Activated T-helper 17 cell treated with anti-CD3 and anti-CD28 coated beads, Interleukin-2, amount 50 U/mL, for 72 hours (primary cell): ENCODE results near the gene FAM83F. TPM values are rescaled to one million over a fixed set of nuclear protein-coding genes. Genes with fewer than 3 reads are reported as not detected.

Experiments used
- ATAC-seq: fragments of 150-1000 bp; cut with Tn5 transposase; replicated peaks from 2 replicates; pipeline ENCODE4 v1.10.0; 2021; ENCODE audit warnings: mild to moderate bottlenecking, moderate library complexity
- H3K27ac Mint-ChIP-seq: one replicate; pipeline ENCODE4 v1.8.0; 2022; ENCODE audit warnings: mixed read lengths
- H3K27me3 Mint-ChIP-seq: one replicate; pipeline ENCODE4 v1.8.0; 2022; ENCODE audit warnings: mixed read lengths
- H3K36me3 Mint-ChIP-seq: one replicate; pipeline ENCODE4 v1.8.0; 2022; ENCODE audit warnings: low read depth, mild to moderate bottlenecking, mixed read lengths
- H3K4me1 Mint-ChIP-seq: one replicate; pipeline ENCODE4 v1.8.0; 2022; ENCODE audit warnings: mixed read lengths
- H3K4me3 Mint-ChIP-seq: one replicate; pipeline ENCODE4 v1.8.0; 2022; ENCODE audit warnings: mild to moderate bottlenecking, mixed read lengths
- H3K9me3 Mint-ChIP-seq: one replicate; pipeline ENCODE4 v1.8.0; 2022; ENCODE audit warnings: mixed read lengths
- total RNA-seq, 2 donors: library from RNA; stranded (reverse); gene quantifications; one replicate each; pipeline ENCODE4 v1.2.3, GENCODE V29; 2022

The FAM83F gene
- total RNA-seq, 2 donors from 2014 or later = 0.37 to 1.3 TPM

- no peaks in the 10 kb centered on the region for H3K36me3 Mint-ChIP-seq
- peak overlapping the region; percentile 42 for H3K4me3 Mint-ChIP-seq
- ATAC-seq = no peak
- no peak overlapping the region for H3K27ac Mint-ChIP-seq
- no peaks in the 10 kb centered on the region for H3K9me3 Mint-ChIP-seq
- peaks cover 6% of the 10 kb centered on the region for H3K4me1 Mint-ChIP-seq
- peaks cover 23% of the 10 kb centered on the region for H3K27me3 Mint-ChIP-seq
Measured at GRCh38 chr22:39995393-39996252, 869 bp downstream of the FAM83F start.

- H3K36me3 Mint-ChIP-seq = no peaks in the 10 kb centered on the region
- H3K4me3 Mint-ChIP-seq = no peak overlapping the region
- H3K27ac Mint-ChIP-seq = no peak overlapping the region
- H3K4me1 Mint-ChIP-seq = peaks cover 6% of the 10 kb centered on the region
- peaks cover 23% of the 10 kb centered on the region for H3K27me3 Mint-ChIP-seq
- ATAC-seq = no peak
- no peaks in the 10 kb centered on the region for H3K9me3 Mint-ChIP-seq
Measured at GRCh38 chr22:39996732-39997131, 2.0 kb downstream of the FAM83F start.

DNA sequence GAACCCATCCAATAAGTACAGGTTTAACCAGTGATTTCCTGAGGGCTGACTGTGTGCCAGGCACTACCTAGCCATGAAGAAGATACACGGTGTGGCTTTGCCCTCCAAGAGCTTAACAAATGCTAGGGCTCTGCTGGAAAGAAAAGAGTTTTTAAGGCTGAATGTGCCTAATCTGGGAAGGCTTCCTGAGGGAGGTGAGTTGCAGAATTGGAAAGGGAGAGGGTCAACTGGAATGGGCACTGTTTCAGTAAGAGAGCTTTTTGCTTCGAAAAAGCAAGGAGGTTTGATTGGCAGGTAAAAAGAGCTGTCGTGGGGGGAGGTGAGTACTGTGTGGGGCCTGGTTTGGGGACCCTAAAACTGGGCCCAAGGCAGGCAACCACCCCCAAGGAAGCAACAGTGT lies 2.7 kb downstream of the FAM83F start:
- Mint-ChIP-seq H3K9me3 (no peaks in the 10 kb centered on the region), H3K36me3 (no peaks in the 10 kb centered on the region), H3K27me3 (peaks cover 22% of the 10 kb centered on the region), H3K4me1 (peaks cover 6% of the 10 kb centered on the region), H3K4me3 (no peak overlapping the region), H3K27ac (no peak overlapping the region)
- ATAC-seq = no peak

- no peak overlapping the region for H3K4me3 Mint-ChIP-seq
Measured at GRCh38 chr22:39997939-39998726, 3.4 kb downstream of the FAM83F start.

GRCh38 chr22:39999144-39999757 lies 4.5 kb downstream of the FAM83F start:
- no peak overlapping the region for H3K27ac Mint-ChIP-seq
- no peaks in the 10 kb centered on the region for H3K36me3 Mint-ChIP-seq
- ATAC-seq = no peak
- H3K9me3 Mint-ChIP-seq = no peaks in the 10 kb centered on the region
- H3K4me3 Mint-ChIP-seq = no peak overlapping the region
- H3K27me3 Mint-ChIP-seq = peaks cover 14% of the 10 kb centered on the region
- H3K4me1 Mint-ChIP-seq = no peaks in the 10 kb centered on the region

More at GRCh38 chr22:39997939-39998726, 3.4 kb downstream of the FAM83F start:
- ATAC-seq = no peak
- H3K27me3 Mint-ChIP-seq = peaks cover 17% of the 10 kb centered on the region
- H3K4me1 Mint-ChIP-seq = peaks cover 6% of the 10 kb centered on the region
- H3K36me3 Mint-ChIP-seq = no peaks in the 10 kb centered on the region
- H3K9me3 Mint-ChIP-seq = no peaks in the 10 kb centered on the region
- H3K27ac Mint-ChIP-seq = no peak overlapping the region

GRCh38 chr22:40000171-40000570 lies 5.4 kb downstream of the FAM83F start:
- Mint-ChIP-seq H3K4me1 (no peaks in the 10 kb centered on the region), H3K27me3 (peaks cover 14% of the 10 kb centered on the region), H3K9me3 (no peaks in the 10 kb centered on the region), H3K36me3 (no peaks in the 10 kb centered on the region), H3K4me3 (no peak overlapping the region), H3K27ac (no peak overlapping the region)
- ATAC-seq = no peak

- Mint-ChIP-seq H3K27ac (no peak overlapping the region), H3K27me3 (peaks cover 11% of the 10 kb centered on the region), H3K4me1 (no peaks in the 10 kb centered on the region), H3K4me3 (no peak overlapping the region), H3K9me3 (no peaks in the 10 kb centered on the region), H3K36me3 (no peaks in the 10 kb centered on the region)
- ATAC-seq = no peak
Measured at GRCh38 chr22:40001106-40001505, 6.4 kb downstream of the FAM83F start.

DNA sequence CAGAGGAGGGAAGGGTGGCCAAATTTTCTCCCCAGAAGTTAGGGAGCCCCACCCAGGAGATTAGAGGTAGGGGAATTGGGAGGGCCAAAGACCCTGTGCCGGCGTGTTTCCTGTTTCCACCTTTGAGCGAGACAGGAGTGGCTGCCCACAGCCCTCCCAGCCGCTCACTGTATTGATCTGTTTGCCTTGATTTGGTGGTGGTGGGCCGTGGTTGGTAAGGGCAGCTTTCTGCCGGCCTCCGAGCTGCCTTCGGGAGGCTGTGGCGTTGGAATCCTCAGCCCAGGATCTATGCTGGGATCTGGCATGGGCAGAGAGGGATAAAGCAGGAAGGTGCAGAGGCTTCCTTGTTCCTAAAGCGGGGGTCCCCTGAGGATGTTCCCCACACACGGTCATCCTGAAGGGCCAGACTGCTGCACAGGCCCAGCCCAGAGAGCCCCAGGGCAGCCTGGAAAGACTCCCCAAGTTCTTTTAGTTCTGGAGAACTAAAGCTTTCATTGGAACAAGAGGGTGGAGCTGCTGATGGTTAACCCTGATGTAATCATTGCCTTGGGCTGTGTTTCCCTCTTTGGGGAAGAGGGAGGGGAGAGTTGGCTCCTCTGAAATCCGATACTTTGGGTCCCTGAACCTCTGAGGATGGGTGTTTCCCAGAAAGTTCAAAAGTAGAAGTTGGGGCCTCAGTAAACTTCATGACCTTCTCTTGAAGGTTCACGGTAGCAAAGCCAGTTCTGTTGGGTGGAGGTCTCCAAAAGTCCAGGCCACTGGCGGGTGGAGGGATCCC lies 7.2 kb downstream of the FAM83F start:
- no peaks in the 10 kb centered on the region for H3K36me3 Mint-ChIP-seq
- H3K4me1 Mint-ChIP-seq = no peaks in the 10 kb centered on the region
- no peak overlapping the region for H3K27ac Mint-ChIP-seq
- peaks cover 3% of the 10 kb centered on the region for H3K27me3 Mint-ChIP-seq
- ATAC-seq = no peak
- H3K4me3 Mint-ChIP-seq = no peak overlapping the region
- no peaks in the 10 kb centered on the region for H3K9me3 Mint-ChIP-seq

DNA sequence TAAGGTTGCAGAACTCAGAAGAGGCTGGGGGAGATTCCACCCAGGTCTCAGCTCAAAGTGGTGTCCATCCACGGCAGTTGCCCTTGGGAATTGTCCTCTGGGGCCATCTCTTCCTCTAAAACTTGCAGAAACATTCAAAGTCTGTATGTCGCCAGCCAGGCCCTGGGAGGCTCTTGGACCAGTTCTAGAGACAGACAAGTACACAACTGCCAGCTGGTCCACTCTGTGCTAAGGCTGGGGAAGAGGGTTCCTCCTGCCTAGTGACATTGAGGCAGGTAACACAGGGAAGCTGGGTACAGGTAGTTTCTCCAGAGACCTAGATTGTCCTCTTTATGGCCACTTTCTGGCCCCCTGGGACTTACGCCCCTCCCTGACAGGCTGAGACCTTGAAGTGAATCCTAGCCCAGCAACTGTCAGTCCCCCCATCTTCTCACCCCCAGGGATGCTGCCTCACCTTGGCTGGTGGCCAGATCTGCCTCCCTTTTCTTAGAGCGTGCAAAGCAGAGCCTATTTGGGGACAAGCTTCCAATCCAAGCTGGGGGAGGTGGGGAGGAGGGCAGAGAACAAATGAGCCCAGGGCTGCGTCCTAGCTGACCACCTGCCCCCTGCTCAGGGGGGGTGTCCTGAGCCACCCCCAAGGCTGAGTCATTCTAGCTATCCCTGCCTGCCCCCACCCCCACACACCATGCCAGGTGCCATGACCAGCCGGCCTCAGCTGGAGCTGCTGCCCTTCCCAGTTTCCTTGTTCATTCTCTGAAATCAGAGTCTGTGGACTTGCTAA lies 8.4 kb downstream of the FAM83F start:
- ATAC-seq = no peak
- Mint-ChIP-seq H3K27me3 (peaks cover 6% of the 10 kb centered on the region), H3K9me3 (no peaks in the 10 kb centered on the region), H3K27ac (no peak overlapping the region), H3K36me3 (no peaks in the 10 kb centered on the region), H3K4me1 (no peaks in the 10 kb centered on the region), H3K4me3 (no peak overlapping the region)

GRCh38 chr22:40004836-40005235 lies 10.1 kb downstream of the FAM83F start:
- Mint-ChIP-seq H3K36me3 (no peaks in the 10 kb centered on the region), H3K4me1 (peaks cover 6% of the 10 kb centered on the region), H3K9me3 (no peaks in the 10 kb centered on the region), H3K4me3 (no peak overlapping the region), H3K27me3 (peaks cover 20% of the 10 kb centered on the region), H3K27ac (no peak overlapping the region)
- no peak for ATAC-seq

DNA sequence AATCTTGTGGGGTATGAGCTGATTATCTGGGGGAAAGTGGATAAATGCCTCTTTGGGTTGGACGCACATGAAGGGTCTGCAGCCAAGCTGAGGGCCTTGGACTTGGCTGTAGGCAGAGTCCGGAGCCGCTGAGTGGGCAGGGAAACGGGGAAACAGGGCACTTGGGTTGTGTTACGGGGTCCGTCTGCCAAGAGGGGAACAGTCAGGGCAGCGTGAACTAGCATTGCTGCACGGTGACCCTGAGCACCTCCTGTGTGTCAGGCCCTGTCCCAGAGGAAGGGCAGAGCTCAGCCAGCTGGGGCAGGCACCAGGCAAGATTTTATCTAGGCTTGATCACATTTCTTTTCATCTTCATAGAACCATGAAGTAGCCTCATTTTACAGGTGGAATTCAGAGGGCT lies 11.9 kb downstream of the FAM83F start:
- Mint-ChIP-seq H3K36me3 (no peaks in the 10 kb centered on the region), H3K4me1 (peaks cover 10% of the 10 kb centered on the region), H3K4me3 (no peak overlapping the region), H3K27me3 (peaks cover 20% of the 10 kb centered on the region), H3K27ac (no peak overlapping the region), H3K9me3 (no peaks in the 10 kb centered on the region)
- ATAC-seq = no peak

GRCh38 chr22:40007853-40008710 lies 13.3 kb downstream of the FAM83F start:
- peak; percentile 51 for ATAC-seq
- no peaks in the 10 kb centered on the region for H3K36me3 Mint-ChIP-seq
- peaks cover 10% of the 10 kb centered on the region for H3K4me1 Mint-ChIP-seq
- no peaks in the 10 kb centered on the region for H3K9me3 Mint-ChIP-seq
- H3K27me3 Mint-ChIP-seq = peaks cover 21% of the 10 kb centered on the region
- H3K4me3 Mint-ChIP-seq = no peak overlapping the region
- no peak overlapping the region for H3K27ac Mint-ChIP-seq
